Cerebellar cortex (tissue), 1 donor: ENCODE results near the gene MAPK11.

ENCODE experiments used
- DNase-seq: peaks from one replicate; pipeline ENCODE4 v3.0.0-alpha.2; 2015; ENCODE audit warnings: low spot score

MAPK11 gene

GRCh38 chr22:50307890-50308596 is 37.9 kb upstream of the MAPK11 start:
- DNase-seq, result no peak

- peak; percentile 82 for DNase-seq
Measured at GRCh38 chr22:50306753-50307749, 36.9 kb upstream of the MAPK11 start, which contains the start of gene PLXNB2. Gene PLXNB2, minus strand, starts transcription at chr22:50307646. Its CDS starts 17,062 bp downstream, at chr22:50290584.

- DNase-seq, result peak; percentile 52
Measured at GRCh38 chr22:50305923-50306566, 35.9 kb upstream of the MAPK11 start.

GRCh38 chr22:50305393-50305922 is 35.3 kb upstream of the MAPK11 start:
- DNase-seq, result no peak

GRCh38 chr22:50304528-50305392 is 34.6 kb upstream of the MAPK11 start:
- DNase-seq, result peak; percentile 93

GRCh38 chr22:50303848-50304527 is 33.8 kb upstream of the MAPK11 start:
- peak; percentile 61 for DNase-seq

- no peak for DNase-seq
Measured at GRCh38 chr22:50303515-50303847, 33.3 kb upstream of the MAPK11 start.

- peak; percentile 64 for DNase-seq
Measured at GRCh38 chr22:50302564-50302963, 32.4 kb upstream of the MAPK11 start.

- DNase-seq, result peak; percentile 7
Measured at GRCh38 chr22:50302041-50302541, 31.9 kb upstream of the MAPK11 start.

- DNase-seq, result peak; percentile 10
Measured at GRCh38 chr22:50301581-50301991, 31.4 kb upstream of the MAPK11 start.

- no peak for DNase-seq
Measured at GRCh38 chr22:50300620-50301257, 30.6 kb upstream of the MAPK11 start.

- no peak for DNase-seq
Measured at GRCh38 chr22:50299785-50300619, 29.8 kb upstream of the MAPK11 start.

- DNase-seq, result no peak
Measured at GRCh38 chr22:50298937-50299784, 29.0 kb upstream of the MAPK11 start.

- no peak for DNase-seq
Measured at GRCh38 chr22:50298266-50298637, 28.1 kb upstream of the MAPK11 start.

- no peak for DNase-seq
Measured at GRCh38 chr22:50297510-50298265, 27.5 kb upstream of the MAPK11 start.

- DNase-seq, result no peak
Measured at GRCh38 chr22:50296658-50297490, 26.7 kb upstream of the MAPK11 start.

GRCh38 chr22:50294319-50294656 is 24.1 kb upstream of the MAPK11 start:
- DNase-seq, result no peak
